ENCODE results near the gene MED27.

Gene MED27

DNA sequence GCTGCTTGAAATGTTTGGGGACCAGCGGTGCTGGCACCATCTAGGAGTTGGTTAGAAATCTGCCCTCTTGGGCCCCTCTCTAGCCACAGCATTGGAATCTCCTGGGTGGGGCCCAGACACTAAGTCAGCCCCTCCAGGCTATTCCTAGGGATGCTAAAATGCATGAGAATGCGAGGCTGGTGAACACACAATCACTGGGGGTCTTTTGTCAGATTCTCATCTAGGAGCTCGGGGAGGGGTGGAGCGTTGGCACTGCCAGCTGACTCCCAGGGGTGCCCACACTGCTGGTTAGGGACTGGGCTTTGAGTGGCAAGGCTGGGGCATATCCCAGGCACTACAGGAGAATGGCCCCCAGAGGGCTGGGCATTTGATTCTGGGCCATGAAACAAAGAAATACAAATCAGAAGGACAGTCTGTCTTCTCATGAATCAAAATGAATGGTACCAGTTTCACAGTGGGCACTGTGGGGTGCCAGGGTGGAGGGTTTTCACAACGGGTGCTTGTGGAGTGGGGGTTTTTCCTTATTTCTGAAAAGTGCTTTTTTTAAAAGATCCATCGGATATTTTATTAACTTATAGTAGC lies 212.0 kb downstream of the MED27 start:
- DNase-seq (ENCODE audit: low read depth in 2 of 2, low spot score in 1 of 2), result no peak

DNA sequence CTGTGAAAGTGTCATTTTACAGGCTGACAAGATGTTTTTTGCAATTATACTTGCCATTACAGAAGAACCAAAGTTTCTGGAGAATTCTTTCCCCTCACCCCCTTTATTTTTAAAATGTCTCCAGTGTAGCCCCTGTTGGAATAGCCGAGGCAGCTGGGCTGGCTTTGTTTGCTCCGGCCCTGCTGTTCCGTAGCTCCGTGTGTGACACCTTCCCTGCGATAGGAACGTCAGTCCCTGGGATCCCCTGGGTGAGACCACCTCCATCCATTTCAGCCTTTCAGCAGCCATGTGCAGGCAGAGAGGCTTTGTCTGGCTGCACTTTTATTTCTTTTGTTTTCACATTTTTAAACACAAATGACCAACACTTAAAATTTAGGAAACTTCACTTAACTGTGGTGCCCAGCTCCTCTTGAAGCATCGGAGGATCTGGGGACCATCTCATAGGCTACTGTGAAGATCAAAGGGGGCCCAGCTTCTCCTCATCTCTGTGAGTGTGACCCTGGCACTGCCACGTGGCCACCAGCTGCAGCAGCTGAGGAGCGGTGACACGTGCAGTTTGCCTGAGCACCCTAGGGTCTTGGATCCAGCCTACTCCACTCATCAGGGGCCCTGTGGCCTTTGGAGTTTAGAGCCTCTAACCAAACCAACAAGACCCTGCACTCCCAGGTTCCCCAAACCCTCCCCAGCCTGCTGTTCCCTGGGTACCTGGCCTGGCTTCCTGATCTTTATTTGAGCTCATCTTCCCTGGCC lies 214.0 kb downstream of the MED27 start:
- no peak for DNase-seq (ENCODE audit: low read depth in 2 of 2, low spot score in 1 of 2)

DNA sequence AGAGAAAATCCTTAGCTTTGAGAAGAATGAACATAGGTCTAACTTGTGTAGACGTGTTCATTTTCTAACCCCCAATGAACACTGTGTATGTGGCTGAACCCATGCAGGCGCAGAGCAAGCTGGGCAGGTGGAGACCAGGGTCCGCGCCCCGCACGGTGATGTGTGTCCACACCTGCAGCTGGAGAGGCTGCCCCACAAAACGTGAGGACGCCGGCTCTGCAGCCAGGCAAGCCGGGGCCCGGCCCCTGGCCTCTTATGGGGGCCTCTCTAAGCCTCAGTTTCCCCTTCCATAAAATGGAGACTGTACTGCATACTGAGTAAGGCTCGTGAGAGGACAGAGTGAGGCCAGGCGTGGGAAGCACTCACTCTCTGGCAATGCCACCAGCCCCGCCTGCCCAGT lies 215.1 kb downstream of the MED27 start:
- no peak for DNase-seq (ENCODE audit: low read depth in 2 of 2, low spot score in 1 of 2)

DNA sequence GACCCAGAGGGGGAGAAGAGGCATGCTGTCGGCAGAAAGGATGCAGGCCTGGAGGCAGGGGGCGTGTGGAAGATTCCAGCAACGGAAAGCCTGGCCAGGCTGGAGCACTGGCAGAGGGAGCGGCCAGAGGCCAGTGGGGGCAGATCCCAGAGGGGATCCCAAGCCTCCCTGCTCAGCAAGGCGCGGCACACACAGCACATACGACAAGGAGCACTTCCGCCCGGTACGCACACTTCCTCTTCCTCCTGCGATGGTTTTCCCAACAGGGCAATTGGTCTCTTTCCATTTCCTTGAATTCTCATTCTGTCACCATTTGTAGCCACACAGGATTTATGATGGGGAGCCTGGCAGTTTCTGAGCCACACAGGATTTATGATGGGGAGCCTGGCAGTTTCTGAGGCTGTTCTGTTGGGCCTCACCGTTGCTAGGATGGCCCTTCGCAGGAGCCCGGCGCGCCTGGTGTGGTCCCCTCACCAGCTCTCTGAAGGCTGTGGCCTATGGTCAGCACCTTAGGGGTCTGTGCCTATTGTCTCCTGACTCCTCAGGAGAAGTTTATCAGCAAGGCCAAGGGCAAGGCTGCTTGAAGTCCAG lies 216.3 kb downstream of the MED27 start:
- no peak for DNase-seq (ENCODE audit: low read depth in 2 of 2, low spot score in 1 of 2)

DNA sequence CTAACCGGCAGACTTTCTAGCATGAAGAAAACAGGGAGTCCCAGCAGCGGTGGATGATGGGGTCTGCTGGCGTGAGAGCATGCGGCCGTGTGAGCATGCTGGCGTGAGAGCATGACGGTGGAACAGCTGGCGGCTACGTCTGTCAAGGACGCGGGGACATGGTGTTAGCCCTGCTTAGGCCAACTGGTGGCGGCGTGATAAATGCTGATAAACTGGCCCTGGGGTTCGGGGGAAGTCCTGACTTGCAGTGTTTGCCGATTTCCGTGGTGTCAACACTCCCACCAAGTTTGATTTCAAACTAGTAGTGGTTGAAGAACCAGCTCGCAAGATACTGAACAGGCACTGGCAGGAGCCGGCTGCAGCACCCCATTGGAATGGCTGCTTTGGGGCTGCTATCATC lies 217.4 kb downstream of the MED27 start:
- no peak for DNase-seq (ENCODE audit: low read depth in 2 of 2, low spot score in 1 of 2)

DNA sequence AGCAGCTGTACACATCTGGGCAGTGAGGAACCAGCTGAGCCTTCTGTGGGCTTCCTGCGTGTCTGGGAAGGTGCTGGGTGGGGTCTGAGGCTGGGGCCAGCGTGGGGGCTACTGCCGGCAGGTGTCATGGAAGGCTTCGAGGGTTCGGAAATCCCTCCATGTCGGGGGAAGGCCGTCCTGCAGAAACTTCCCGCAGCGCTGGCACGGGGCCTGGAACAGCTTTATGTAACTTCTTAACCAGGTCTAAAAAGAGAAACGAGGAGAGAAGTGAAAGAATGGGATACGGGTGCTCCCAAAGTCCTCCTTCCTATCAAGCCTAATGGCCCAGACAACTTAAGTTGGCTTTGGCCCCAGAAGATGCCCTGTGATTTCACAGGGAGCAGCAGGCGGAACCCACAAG lies 219.2 kb downstream of the MED27 start:
- no peak for DNase-seq (ENCODE audit: low read depth in 2 of 2, low spot score in 1 of 2)

DNA sequence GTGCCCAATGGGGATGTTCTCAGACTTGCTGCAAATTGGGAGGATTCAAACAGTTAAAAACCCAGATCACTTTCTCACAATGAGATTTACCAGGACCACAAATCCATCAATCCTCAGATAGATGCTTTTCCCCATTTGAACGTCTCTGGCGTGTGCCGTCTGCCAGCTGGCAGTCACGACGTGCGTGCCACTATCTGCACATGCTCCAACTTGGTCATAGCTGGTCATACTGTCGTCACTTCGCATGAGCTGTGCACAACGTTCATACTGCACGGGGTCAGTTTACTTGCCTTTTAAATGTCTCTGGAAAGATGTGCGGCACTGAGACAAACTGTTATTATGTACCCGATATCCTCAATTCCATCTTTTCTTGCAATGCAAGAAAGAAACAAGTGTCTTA lies 221.5 kb downstream of the MED27 start:
- no peak for DNase-seq (ENCODE audit: low read depth in 2 of 2, low spot score in 1 of 2)

DNA sequence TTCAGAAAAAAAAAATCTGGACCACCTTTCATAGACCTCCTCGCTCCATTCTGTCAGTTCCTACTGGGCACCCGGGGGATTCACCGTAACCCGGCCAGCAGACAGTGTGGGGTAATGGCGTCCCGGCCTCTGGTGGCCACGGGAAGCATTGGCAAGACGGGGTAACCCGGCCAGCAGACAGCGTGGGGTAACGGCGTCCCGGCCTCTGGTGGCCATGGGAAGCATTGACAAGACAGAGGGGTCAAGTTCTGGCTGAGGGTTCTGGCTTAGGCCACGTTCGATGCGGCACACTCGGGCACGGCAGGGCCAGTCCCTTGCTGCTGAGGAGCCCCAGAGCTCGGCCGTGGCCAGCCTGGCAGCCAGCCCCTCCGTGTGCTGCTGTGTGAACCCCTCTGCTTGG lies 223.6 kb downstream of the MED27 start:
- DNase-seq (ENCODE audit: low read depth in 2 of 2, low spot score in 1 of 2), result no peak

DNA sequence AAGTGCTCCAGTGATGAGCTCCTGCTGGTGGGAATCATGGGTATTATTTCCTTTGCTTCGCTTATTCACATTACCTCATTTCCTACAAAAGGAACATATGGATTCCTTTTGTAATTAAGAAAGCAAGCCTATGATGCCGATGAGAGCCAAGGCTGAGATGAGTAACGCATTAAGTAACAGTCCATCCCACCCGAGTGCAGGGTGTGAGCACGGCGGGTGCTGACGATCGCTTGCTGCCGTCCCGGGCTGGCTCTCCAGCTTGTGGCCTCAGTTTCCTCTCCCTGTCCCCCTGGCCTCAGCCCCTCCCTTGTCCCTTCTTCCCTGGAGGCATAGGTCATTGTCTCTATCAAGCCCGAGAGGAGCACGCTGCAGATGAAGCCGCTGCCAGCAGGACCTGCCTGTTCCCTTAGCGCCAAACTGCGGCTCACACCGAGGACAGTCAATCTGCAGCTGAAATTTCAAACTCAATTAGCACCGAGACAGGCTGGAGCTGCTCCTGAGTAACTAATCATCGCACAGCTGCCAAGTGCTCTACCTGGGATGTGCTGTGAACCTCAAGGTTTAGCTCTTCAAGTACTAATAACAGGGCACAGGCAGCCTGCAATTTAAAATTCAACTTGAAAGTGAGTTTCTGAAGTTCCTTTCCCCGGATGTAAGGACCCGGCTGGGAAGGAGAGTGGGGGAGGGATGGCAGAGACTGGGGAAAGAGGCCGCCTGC lies 224.6 kb downstream of the MED27 start:
- no peak for DNase-seq (ENCODE audit: low read depth in 2 of 2, low spot score in 1 of 2)

DNA sequence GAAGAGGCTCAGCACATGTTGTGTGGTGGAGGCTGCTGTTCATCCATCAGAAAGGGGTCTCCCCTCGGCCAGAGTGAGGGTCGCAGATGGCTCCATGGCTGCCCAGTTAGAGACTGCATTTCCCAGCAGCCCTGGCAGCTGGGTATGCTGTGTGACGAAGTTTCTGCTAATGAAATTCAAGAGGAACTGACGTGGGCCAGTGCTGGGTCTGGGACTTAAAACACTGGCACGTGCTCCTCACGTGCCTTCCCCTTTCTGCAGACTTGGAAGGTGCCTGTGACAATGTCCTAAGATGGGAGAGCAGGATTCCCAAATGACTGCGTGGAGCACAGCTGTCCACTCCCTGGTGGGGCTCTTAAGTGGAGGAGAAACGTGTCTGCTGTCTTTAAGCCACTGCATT lies 225.3 kb downstream of the MED27 start:
- no peak for DNase-seq (ENCODE audit: low read depth in 2 of 2, low spot score in 1 of 2)

DNA sequence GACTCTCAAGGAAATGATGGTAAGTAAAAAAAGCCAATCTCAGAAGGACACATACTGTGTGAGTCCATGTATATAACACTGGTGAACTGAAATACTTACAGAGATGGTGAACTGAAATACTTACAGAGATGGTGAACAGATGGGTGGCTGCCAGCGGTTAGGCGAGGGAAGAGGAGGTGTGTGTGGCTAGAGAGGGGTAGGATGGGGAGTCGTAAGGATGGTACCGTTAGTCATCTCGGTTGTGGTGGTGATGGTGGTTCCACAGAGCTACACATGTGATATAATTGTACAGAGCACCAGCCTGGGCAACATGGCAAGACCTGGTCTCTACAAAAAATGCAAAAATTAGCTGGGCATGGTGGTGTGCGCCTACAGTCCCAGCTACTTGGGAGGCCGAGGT lies 226.2 kb downstream of the MED27 start:
- DNase-seq (ENCODE audit: low read depth in 2 of 2, low spot score in 1 of 2), result no peak

DNA sequence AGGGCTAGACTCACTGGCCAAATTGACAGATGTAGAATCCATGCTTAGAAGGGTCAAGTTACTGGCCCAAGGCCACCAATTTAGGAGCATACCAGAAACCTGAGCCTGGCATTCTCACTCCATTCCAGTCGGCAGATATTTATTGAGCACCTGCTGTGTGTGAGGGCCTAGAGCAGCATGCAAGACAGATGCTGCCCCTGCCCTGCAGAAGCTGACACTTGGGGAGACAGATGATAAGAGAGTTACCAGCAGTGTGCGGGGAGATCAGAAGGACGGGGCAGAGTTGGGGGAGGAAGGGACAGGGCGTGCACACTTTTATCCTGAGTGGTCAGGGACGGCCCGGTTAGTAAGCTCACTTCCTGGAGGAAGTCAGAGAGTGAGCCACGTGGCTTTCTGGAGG lies 228.3 kb downstream of the MED27 start:
- no peak for DNase-seq (ENCODE audit: low read depth in 2 of 2, low spot score in 1 of 2)

DNA sequence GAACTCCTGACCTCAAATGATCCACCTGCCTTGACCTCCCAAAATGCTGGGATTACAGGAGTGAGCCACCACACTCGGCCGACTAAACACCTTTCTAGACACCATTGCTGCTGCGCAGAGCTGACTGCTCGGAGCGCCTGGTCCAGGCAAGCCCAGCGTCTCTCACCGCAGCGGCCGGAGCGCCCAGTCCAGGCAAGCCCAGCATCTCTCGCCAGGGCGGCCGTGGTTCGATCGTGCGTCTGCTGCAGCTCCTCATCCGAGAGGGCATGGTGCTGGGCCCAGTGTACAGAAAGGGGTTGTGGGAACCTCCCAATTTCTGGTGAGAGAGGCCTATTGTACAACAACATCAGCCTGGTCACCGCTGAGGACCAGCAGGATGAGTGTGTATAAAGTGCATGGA lies 230.3 kb downstream of the MED27 start:
- no peak for DNase-seq (ENCODE audit: low read depth in 2 of 2, low spot score in 1 of 2)

DNA sequence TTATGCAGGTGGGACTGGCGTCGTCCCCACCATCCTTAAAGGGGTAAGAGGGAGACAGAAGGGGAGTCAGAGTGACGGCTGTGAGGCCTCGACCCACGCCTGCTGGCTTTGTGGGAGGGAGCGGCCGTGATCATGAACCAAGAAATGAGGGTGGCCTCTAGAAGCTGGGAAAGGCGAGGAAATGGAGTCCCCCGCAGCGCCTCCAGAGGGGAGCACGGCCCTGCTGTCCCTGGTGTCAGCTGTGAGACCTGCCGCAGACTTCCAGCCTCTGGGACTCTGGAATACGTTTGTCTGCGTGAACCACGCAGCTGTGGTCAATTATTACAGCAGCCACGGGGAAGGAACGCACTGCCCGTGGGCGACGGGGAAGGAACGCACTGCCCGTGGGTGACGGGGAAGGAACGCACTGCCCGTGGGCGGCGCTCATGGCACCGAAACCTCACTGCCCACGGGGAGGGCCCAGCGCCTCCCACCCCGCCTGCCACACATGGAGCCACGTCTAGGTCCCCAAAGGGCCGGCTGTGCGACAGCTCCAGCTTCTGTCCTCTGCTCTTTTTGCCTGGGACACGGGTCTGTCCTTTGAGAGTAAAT lies 231.0 kb downstream of the MED27 start:
- DNase-seq (ENCODE audit: low read depth in 2 of 2, low spot score in 1 of 2), result no peak

DNA sequence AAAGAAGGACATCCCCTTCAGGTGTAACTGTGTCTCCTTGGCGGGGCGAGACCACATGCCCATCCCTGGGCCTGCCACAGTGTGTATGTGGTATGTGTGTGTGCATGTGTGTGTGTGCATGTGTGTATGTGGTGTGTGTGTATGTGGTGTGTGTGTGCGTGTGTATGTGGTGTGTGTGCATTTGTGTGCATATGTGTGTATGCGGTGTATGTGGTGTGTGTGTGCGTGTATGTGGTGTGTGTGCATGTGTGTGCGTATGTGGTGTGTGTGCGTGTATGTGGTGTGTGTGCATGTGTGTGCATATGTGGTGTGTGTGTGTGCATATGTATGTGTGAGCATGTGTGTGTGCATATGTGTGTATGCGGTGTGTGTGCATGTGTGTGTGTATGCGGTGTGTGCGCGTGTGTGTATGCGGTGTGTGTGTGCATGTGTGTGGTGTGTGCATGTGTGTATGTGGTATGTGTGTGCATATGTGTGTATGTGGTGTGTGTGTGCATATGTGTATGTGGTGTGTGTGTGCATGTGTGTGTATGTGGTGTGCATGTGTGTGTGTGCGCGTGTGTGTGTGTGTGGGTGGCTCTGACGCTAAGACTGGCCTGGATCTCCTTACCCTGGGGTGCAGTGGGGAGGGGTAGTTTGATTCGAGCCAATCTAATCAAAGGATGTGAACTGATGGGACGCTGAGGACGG lies 231.9 kb downstream of the MED27 start:
- DNase-seq (ENCODE audit: low read depth in 2 of 2, low spot score in 1 of 2), result no peak

DNA sequence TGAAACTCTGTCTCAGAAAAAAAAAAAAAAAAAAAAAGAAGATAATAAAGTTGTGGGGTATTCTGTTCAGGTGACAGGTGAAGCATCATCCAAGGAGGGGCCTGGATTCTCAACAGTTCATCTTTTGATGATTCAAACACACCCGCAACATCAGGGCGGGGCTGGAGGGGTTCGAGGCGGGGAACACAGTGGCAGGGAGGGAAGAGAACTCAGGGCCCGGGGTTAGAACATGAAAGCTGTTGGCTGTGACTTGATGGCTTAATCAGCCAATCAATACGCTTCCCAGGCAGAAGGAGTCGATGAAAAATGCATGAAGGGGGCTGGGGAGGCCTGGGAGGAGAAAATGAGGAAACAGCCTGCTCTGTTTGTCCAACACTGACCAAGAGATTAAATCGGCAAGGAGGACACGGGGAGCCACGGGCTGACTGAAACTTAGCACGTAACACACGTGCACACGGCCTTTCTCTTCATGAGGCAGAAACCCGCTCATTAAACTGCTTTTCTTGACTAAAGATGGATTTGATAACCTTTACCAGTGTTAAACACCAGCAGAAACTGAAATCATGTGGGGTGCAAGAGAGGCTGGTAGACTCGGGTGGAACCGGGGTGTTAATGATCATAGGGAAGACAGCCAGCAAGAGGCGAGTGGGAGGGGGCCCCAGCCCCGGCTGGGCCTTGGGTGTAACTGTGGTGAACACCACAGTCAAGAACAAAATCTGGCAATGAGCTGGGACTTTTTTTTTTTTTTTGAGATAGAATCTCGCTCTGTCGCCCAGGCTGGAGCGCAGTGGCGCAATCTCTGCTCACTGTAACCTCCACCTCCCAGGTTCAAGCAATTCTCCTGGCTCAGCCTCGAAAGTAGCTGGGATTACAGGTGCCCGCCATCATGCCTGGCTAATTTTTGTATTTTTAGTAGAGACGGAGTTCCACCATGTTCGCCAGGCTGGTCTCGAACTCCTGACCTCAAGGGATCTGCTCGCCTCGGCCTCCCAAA lies 234.1 kb downstream of the MED27 start:
- DNase-seq (ENCODE audit: low read depth in 2 of 2, low spot score in 1 of 2), result no peak

DNA sequence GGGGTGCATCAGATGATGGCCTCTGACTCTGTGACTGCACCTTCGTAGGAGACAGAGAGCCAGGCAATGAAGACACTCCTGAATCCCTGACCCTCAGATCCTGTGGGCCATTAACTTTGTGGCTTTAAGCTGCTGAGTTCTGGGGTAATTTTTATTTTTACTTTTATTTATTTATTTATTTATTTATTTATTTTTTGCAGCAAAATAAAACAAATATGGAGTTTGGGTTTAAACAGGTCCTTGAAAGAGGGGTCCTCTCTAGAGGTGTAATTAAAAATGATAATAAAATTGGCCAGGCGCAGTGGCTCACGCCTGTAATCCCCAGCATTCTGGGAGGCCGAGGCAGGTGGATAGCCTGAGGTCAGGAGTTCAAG lies 234.9 kb downstream of the MED27 start:
- no peak for DNase-seq (ENCODE audit: low read depth in 2 of 2, low spot score in 1 of 2)

DNA sequence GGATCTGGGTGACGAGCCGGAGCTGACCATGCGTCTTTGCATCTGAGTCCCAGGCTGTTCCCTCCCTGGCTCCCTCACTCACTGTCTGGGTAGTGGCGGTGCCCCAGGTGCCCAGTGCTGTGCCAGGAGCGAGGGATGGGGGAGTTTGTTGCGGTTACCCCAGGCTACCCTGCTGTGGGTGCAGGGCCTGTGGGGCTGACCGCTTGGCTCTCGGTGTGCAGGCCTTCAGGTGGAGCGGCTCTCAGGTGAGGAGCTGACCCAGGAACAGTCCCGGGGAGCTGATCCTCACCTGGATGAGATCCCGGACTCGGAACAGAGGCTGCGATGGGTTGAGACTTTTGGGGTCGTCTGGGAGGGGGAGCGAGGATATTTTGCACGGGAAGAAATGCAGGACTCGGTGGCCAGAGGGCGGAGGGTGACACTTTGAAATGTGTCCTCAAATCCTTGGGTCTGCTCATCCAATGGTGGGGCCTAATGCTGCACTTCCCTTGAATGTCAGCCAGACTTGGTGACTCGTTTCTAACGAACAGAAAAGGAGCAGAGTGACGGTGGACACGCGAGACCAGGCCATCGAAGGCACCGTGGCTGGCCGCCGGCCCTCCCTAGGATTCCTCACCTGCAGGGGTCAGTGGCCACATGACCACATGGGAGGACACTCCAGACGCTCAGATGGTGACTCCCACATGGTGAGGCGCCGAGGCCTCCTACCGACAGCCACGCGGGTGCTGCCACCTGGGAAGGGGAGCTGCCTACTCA lies 235.5 kb downstream of the MED27 start:
- no peak for DNase-seq (ENCODE audit: low read depth in 2 of 2, low spot score in 1 of 2)

DNA sequence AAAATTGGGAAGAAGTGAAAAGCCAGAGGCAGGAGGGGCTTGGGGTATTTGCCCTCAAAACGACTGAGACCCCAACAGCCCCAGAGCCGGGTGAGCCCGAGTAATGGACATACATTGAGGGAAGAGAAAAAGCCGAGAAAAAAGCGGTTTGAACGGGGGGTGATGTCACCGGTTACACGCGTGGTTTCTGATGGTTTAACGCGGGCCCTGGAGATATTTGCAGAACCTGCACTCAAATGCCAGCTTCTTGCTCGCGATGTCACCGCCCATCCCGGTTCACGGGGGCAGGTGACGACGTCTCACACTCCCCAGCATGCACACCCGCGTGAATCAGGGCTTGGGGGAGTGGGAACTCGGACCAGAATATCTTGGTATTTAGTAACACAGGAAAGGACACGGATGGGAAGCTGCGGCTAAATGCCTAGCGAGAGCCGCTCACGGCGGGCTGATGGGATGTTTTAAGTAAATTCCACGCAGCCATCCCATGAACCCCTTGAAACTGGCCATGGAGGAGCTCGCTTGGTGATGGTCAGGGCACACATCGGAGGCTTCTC lies 237.8 kb downstream of the MED27 start:
- no peak for DNase-seq (ENCODE audit: low read depth in 2 of 2, low spot score in 1 of 2)
